ENCODE measurements around the gene GSTT2. TPM values are rescaled to one million over a fixed set of nuclear protein-coding genes. Genes with fewer than 3 reads are reported as not detected.
"Not testable (repeated sequence)": the region's sequence is repeated elsewhere in the genome, so short reads cannot be mapped to it uniquely, and the experiment has no call there.

GSTT2 gene
- total and polyA plus RNA-seq, 10 of the 15 experiments (the other 5 are each of a cell fraction or from before 2014, with no cell fraction given): not detected

DNA sequence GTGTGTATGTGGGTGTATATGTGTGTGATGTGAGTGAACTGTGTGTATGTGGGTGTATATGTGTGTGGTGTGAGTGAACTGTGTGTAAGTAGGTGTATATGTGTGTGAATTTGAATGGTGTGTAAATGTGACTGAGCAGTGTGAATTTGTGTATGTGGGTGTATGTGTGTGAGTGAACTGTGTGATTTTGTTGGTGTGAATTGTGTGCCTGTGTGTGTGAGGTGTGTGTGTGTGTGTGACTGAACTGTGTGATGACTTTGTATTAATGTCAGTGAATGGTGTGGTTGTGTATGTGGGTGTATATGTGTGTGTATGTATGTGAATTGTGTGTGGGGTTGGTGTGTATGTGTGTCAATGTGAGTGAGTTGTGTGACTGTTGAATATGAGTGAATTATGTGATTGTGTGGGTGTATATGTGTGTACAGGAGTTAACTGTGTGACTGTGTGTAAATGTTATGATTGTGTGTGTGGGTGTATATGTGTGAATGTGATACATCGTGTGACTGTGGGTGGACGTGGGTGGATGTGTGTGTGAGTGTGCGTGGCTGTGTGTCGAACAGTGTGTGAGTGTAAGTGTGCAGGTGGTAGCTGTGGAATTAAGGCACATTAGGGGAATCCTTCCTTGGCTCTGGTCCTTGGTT lies 6.7 kb downstream of the GSTT2 start:
- H3K27me3 ChIP-seq (replicated peaks in 1 of 2; ENCODE audit: control insufficient read depth in 2 of 2, insufficient read depth in 2 of 2, low read length in 1 of 2); H3K27ac ChIP-seq (ENCODE audit: control insufficient read depth, insufficient read depth); H3K4me3 ChIP-seq; in situ Hi-C loops (cut with MboI); H2AFZ ChIP-seq (ENCODE audit: control insufficient read depth, low read depth, low read length); ATAC-seq; SMC1A ChIA-PET (ENCODE audit: uncharacterized antibody, unreplicated experiment); H3K9me3 ChIP-seq (replicated peaks; ENCODE audit: control insufficient read depth, insufficient read depth, low read length); H4K20me1 ChIP-seq (ENCODE audit: control insufficient read depth, insufficient read depth); BruUV-seq (replicated peaks); DNase-seq (ENCODE audit: low read depth, low spot score); H3K36me3 ChIP-seq (ENCODE audit: control insufficient read depth in 2 of 2, insufficient read depth in 2 of 2, low read length in 1 of 2); H3K4me2 ChIP-seq (ENCODE audit: control insufficient read depth, insufficient read depth); H3K79me2 ChIP-seq (ENCODE audit: control insufficient read depth, insufficient read depth, low read length); RAD21 ChIA-PET (ENCODE audit: unreplicated experiment); H3K4me1 ChIP-seq (ENCODE audit: control insufficient read depth, insufficient read depth, low read length); CTCF ChIA-PET; H3K9ac ChIP-seq (ENCODE audit: control insufficient read depth, insufficient read depth, low read length); POLR2A ChIA-PET; intact Hi-C loops (cut with micrococcal nuclease; ENCODE audit: unreplicated experiment); FAIRE-seq: not testable (repeated sequence)
- WGBS (ENCODE audit: insufficient coverage, insufficient replicate concordance, low lambda C conversion rate, missing lambda C conversion rate): no CpG with 5 or more reads among the region's 4 CpGs

DNA sequence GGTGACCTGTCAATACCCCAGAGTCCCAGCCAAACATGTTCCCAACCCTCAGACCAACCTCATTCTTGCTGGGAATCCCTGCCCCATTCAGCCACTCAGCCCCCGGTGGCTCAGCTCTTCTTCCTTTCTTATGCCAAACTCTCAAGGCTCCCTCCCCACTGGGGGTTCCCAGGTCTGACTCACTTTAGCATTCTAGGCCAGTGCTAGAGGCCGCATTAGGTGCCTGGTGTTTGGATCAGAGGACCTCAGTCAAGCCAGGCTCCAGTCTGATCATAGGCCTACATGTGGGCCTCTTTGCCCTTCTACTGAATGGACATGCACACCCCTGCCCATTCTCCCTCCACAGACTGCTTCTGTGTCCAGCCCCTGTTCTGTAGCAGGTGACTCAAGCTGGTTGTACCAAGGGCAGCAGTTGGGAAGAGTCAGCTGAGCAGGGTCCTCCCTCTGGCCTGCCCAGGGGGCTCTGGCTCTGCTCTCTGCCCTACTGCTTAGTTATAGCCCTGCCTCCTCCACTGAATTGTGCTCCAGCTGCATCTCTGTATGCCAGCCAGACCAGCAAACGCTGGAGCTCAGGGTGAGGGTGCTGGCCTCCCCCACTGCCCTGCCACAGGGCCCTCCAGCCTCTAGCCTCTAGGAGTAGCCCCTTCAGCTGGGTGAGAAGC lies 9.8 kb downstream of the GSTT2 start:
- CTCF ChIA-PET; H4K20me1 ChIP-seq (ENCODE audit: control insufficient read depth, insufficient read depth); in situ Hi-C loops (cut with MboI); H3K27ac ChIP-seq (ENCODE audit: control insufficient read depth, insufficient read depth); H2AFZ ChIP-seq (ENCODE audit: control insufficient read depth, low read depth, low read length); SMC1A ChIA-PET (ENCODE audit: uncharacterized antibody, unreplicated experiment); FAIRE-seq; BruUV-seq (replicated peaks); H3K4me2 ChIP-seq (ENCODE audit: control insufficient read depth, insufficient read depth); H3K9me3 ChIP-seq (replicated peaks; ENCODE audit: control insufficient read depth, insufficient read depth, low read length); POLR2A ChIA-PET; DNase-seq (ENCODE audit: low read depth, low spot score); H3K4me1 ChIP-seq (ENCODE audit: control insufficient read depth, insufficient read depth, low read length); H3K36me3 ChIP-seq (ENCODE audit: control insufficient read depth in 2 of 2, insufficient read depth in 2 of 2, low read length in 1 of 2); H3K27me3 ChIP-seq (replicated peaks in 1 of 2; ENCODE audit: control insufficient read depth in 2 of 2, insufficient read depth in 2 of 2, low read length in 1 of 2); intact Hi-C loops (cut with micrococcal nuclease; ENCODE audit: unreplicated experiment); H3K79me2 ChIP-seq (ENCODE audit: control insufficient read depth, insufficient read depth, low read length); H3K9ac ChIP-seq (ENCODE audit: control insufficient read depth, insufficient read depth, low read length); H3K4me3 ChIP-seq: not testable (repeated sequence)
- ATAC-seq: peak; percentile 86
- RAD21 ChIA-PET (ENCODE audit: unreplicated experiment): interaction anchor here (0.5 kb wide), 1 partner anchor 241 kb away, joined by 3 read pairs; no protein-coding TSS in a partner anchor
- 55% methylated on average over 1 of the region's 3 CpGs for WGBS (ENCODE audit: insufficient coverage, insufficient replicate concordance, low lambda C conversion rate, missing lambda C conversion rate)

DNA sequence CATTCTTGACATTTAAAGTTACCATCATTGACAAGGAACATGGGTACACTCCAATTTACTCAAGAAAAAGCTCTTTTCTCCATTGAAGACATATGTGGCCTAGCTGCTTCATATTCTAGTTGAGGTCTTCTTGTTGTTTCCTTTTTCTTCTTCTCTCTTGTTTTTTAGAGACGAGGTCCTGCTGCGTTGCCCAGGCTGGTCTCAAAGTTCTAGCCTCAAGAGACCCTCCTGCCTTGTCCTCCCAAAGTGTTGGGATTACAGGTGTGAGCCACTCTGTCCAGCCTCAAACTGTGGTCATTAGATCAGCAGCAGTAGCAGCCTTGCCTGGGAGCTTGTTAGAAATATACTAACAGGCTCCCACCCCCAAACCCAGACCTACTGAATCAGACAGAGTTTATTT lies 13.1 kb downstream of the GSTT2 start:
- H3K4me3 ChIP-seq; H3K4me1 ChIP-seq (ENCODE audit: control insufficient read depth, insufficient read depth, low read length); BruUV-seq (replicated peaks); RAD21 ChIA-PET (ENCODE audit: unreplicated experiment); H3K9me3 ChIP-seq (replicated peaks; ENCODE audit: control insufficient read depth, insufficient read depth, low read length); H3K79me2 ChIP-seq (ENCODE audit: control insufficient read depth, insufficient read depth, low read length); FAIRE-seq; in situ Hi-C loops (cut with MboI); POLR2A ChIA-PET; H4K20me1 ChIP-seq (ENCODE audit: control insufficient read depth, insufficient read depth); CTCF ChIA-PET; H3K9ac ChIP-seq (ENCODE audit: control insufficient read depth, insufficient read depth, low read length); DNase-seq (ENCODE audit: low read depth, low spot score); H3K4me2 ChIP-seq (ENCODE audit: control insufficient read depth, insufficient read depth); ATAC-seq; H3K27ac ChIP-seq (ENCODE audit: control insufficient read depth, insufficient read depth); H3K36me3 ChIP-seq (ENCODE audit: control insufficient read depth in 2 of 2, insufficient read depth in 2 of 2, low read length in 1 of 2); SMC1A ChIA-PET (ENCODE audit: uncharacterized antibody, unreplicated experiment); intact Hi-C loops (cut with micrococcal nuclease; ENCODE audit: unreplicated experiment); H3K27me3 ChIP-seq (replicated peaks in 1 of 2; ENCODE audit: control insufficient read depth in 2 of 2, insufficient read depth in 2 of 2, low read length in 1 of 2); H2AFZ ChIP-seq (ENCODE audit: control insufficient read depth, low read depth, low read length): not testable (repeated sequence)
- 45% methylated on average over 2 of the region's 2 CpGs for WGBS (ENCODE audit: insufficient coverage, insufficient replicate concordance, low lambda C conversion rate, missing lambda C conversion rate)

DNA sequence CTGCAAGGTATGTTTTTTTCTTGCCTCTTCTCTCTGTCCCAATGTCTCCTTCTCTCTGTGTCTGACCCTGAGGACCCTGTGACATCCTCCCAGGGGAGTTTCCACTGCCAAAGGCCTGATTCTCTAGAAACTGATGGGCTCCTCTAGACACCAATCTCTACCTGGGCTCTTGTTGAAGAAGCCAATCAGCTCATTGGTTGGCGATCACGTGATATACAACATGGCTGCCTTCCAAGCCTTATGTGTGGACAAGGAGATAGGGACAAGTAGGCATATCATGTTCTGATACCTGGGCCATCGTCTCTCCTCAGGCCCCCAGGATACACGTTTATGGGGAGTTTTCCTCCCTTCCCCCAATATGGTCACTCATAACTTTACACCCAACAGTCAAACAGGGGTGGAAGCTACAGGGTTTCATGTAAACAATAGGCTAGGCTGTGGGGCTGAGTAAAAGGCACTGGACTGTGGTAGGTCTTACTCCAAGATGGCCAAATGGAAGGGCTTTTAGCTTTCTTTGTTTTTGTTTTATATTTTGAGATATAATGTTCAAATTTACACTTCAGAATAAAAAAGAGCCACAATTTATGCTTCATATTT lies 13.7 kb downstream of the GSTT2 start:
- in situ Hi-C loops (cut with MboI); FAIRE-seq: not testable (repeated sequence)

More for the DNA sequence above, 13.7 kb downstream of the GSTT2 start:
- H3K27me3 ChIP-seq (replicated peaks in 1 of 2; ENCODE audit: control insufficient read depth in 2 of 2, insufficient read depth in 2 of 2, low read length in 1 of 2); H3K9me3 ChIP-seq (replicated peaks; ENCODE audit: control insufficient read depth, insufficient read depth, low read length); RAD21 ChIA-PET (ENCODE audit: unreplicated experiment); H3K4me2 ChIP-seq (ENCODE audit: control insufficient read depth, insufficient read depth); H3K79me2 ChIP-seq (ENCODE audit: control insufficient read depth, insufficient read depth, low read length); CTCF ChIA-PET; intact Hi-C loops (cut with micrococcal nuclease; ENCODE audit: unreplicated experiment); BruUV-seq (replicated peaks); H3K27ac ChIP-seq (ENCODE audit: control insufficient read depth, insufficient read depth); DNase-seq (ENCODE audit: low read depth, low spot score); H3K36me3 ChIP-seq (ENCODE audit: control insufficient read depth in 2 of 2, insufficient read depth in 2 of 2, low read length in 1 of 2); H2AFZ ChIP-seq (ENCODE audit: control insufficient read depth, low read depth, low read length); H3K4me1 ChIP-seq (ENCODE audit: control insufficient read depth, insufficient read depth, low read length); SMC1A ChIA-PET (ENCODE audit: uncharacterized antibody, unreplicated experiment); H3K9ac ChIP-seq (ENCODE audit: control insufficient read depth, insufficient read depth, low read length); H4K20me1 ChIP-seq (ENCODE audit: control insufficient read depth, insufficient read depth); H3K4me3 ChIP-seq: not testable (repeated sequence)
- ATAC-seq: peak; percentile 25; the same call in 1 of the 3 replicates
- POLR2A ChIA-PET: interaction anchor here (0.6 kb wide), 1 partner anchor 516 kb away, joined by 5 read pairs; no protein-coding TSS in a partner anchor
- WGBS (ENCODE audit: insufficient coverage, insufficient replicate concordance, low lambda C conversion rate, missing lambda C conversion rate): 28% methylated on average over 4 of the region's 4 CpGs
